Activated CD4-positive, alpha-beta T cell treated with anti-CD3 and anti-CD28 coated beads, Interleukin-2, amount 50 U/mL, for 16 hours (primary cell): ENCODE data around the gene GLDC.

Experiments
- DNase-seq: peaks from one replicate; pipeline ENCODE4 v3.0.0-alpha.2; 2020

Gene GLDC

DNA sequence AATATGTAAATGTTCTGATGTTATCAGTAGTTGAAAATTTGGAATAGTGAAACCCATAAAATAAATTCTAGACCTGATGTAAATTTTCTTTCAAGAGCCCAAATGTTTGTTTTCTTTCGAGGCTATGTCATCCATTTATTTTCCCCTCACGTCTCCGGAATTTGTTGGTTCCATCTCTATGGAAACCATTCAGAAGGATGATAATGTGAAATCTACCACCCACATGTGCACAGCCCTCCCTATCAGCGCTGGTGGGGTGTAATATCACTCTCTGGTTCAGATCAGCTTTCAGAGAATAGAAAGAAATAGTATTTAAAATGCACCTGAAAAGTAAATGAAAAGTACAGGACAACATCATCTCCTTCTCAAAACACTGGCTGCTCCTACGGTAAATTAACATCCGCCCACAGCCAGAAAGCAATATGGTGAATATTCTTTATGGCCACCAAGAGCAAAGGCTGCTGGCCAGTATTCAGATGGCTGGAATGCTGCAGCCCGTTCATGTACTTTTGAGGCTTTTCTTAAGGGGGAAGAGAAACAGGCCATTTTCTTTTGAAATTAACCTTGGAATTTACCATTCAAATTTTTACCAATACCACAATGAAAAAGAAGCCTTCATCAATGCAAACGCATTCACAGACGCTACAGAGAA, 28.5 kb downstream of the GLDC start:
- DNase-seq = no peak

DNA sequence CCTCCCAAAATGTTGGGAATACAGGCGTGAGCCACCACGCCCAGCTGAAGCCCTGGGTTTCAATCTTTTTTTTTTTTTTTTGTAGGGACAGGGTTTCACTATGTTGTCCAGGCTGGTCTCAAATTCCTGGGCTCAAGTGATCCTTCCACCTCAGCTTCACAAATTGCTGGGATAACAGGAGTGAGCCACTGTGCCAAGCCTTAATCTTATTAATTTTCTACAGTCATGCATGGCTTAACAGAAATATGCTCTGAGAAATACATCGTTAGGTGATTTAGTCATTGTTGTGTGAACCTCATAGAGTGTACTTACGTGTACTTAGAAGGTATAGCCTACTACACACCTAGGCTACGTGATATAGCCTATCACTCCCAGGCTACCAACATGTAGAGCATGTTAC, 31.0 kb downstream of the GLDC start:
- DNase-seq = no peak

DNA sequence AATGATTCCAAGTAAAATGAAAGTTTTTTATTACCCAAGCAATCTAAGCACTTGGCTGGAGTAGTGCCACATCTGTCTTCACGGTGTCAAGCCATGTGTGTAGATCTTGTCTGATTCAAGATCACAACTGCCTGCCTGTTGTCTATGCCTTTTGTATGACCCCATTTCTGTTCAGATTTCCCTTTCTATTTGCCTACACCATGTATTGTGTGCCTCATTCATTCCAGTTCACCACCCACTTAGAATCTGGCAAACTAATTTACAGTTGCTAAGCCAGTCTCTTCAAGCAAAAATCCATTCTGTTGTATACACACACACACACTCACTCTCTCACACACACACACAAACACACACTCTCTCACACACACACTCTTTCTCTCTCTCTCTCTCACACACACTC, 33.7 kb downstream of the GLDC start:
- no peak for DNase-seq

DNA sequence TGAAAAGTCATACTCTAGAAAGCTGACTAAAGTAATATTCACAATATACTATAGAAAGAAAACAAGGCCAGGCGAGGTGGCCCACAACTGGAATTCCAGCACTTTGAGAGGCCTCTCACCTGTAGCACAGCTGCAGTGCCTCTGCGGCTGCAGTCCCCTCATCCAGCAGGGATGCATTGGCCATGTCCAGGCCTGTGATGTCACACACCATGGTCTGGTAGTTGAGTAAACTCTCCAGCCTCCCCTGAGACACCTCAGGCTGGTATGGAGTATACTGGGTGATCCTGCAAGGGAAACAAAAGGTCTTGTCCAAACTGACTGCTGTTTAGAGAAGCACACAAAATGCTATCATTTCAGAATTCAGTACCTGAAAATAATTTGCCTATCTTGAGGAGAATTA, 35.5 kb downstream of the GLDC start:
- DNase-seq = no peak

DNA sequence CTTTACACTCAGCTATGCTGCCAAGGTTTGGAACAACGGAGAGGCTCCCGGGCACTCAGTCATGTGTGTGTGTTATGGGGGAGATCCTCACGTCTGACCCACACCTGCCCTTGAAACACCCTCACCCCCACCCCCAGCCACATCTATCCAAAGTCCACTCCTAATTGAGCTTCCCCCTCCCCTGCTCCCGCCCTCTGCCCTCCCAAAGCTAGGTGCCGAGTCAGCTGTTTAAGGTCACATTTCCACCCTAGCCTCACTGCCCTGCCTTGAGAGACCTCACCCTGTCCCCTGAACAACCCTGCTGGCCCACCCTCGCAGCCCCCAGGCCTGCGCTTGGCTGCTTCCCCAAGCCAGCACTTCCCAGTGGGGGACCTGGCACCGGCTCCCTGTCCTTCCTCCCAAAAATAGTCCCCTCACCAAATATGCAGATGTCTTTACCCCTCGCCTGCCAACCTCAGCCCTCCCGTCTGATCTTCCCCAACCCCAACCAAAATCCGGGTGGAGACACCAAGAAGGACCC, 36.0 kb downstream of the GLDC start:
- DNase-seq = no peak

DNA sequence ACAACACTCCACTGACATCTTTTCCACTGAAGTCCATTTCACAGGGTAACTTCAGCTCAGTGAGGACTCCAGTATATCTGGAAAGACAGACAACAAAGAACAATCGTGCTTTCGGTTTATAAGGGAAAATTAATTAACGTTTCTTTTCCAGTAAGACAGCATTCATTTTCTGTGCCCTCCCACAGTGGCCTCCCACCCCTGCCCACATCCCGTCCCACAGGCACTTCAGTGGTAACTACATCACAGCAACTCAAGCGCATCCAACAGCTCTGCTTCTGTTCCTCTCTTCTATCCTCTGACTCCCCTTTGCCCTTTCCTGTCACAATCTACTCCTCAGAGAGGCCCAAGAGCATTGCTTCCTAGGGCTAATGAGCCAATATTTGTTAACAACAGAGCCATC, 40.3 kb downstream of the GLDC start:
- DNase-seq = peak; percentile 24

DNA sequence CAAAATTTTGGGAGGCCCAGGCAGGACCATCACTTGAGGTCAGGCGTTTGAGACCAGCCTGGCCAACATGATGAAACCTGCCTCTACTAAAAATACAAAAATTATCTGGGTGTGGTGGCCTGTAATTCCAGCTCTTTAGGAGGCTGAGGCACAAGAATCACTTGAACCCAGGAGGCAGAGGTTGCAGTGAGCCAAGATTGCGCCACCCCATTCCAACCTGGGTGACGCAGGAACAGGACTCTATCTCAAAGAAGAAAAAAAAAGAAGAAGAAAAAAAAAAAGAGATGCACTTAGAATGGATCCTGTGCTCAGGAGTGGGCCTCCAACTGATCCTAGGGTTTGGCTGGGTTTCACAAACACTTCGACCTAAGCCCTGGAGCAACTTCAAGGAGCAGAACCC, 45.1 kb downstream of the GLDC start:
- DNase-seq = no peak

DNA sequence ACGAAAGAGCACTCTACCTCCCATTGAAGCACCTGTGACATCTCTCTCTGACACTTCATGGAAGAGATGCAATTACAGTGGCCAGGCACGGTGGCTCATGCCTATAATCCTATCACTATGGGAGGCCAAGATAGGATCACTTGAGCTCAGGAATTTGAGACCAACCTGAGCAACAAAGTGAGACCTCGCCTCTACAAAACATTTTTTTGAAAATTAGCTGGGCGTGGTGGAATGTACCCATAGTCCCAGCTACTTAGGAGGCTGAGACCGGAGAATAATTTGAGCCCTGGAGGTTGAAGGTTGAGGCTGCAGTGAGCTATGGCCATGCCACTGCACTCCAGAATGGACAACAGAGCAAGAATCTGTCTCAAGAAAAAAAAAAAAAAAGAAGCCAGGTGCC, 45.5 kb downstream of the GLDC start:
- no peak for DNase-seq

DNA sequence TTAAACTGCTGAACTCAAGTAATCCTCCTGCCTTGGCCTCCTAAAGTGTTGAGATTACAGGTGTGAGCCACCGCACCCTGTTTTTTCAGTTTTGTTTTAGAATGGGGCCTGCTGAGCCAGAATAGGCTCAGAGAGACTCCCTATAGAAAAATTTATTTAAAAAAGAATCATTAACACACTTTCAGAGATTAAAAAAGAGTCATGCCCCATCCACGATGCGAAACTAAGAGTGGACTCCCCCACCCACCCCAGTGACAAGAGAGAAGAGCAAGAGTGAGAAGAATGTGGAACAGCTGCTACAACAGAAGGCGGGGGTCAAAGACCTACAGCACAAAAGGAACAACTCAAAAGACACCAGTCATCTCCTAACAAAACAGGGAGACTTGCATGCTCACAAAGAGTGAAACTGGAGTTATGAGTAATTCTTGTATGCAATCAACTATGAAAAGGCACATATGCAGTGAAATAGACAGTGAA, 47.2 kb downstream of the GLDC start:
- peak; percentile 87 for DNase-seq

DNA sequence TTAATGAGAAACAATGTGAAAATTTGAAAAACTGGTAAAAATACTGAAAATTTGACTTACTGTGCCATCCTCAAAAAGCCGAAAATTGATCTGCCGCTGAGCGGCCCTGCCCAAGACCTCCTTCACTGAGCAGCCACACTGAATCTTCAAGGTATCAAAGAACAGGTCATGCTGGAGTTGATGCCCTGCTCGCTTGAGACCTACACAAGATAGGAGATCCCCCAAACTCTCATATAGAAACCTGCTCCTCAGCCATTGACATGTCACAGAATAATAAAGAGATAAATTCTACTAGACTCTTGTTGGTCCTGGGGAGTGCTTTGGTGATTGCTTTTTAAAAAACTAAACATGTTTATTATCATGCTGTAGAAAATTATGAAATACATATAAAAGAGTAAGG, 52.7 kb downstream of the GLDC start:
- no peak for DNase-seq

DNA sequence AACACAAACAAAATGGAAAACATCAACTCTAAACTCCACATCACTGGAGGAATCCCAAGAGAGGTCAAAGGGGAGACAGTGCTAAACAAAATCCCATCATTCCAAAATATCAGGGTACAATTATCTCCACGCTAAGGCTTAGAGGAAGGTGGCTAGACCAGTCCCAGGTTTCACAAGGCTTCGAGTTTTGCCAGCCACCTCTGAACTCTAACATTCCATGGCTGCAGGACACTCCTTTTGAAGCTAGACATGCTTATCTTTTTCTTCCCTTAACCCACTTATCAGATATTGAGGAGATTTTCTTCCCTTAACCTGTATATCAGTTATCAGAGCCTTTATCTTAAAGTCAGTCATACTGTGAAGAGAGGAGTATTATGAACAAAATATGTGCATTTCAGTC, 53.3 kb downstream of the GLDC start:
- DNase-seq = no peak

DNA sequence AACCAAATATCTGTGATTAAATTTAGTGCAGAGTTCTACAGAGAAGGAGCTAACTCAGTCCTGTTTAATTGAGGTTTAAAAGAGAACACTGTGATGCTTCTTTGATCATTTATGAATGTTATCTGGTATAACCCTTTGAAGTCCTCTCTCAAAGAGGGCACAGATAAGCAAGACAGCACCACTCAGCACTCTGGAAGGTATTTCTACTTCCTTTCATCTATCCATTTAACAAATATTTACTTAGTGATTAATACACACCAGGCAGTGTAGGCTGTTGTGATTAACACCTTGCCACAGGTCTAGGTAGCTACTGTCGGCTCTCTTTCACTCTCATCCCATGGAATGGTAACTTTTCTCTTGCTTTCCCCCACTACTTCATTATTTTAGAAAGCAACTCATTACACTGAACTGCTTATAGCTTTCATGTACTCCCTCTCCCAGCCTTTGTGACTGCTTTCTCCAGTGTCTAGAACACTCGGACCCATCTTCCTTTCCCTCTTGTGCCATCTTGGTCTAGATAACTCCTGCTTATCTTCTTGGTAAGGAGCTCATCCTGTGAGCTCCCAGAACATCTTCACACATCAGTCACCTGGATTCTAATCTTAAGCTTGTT, 54.7 kb downstream of the GLDC start:
- DNase-seq = no peak

DNA sequence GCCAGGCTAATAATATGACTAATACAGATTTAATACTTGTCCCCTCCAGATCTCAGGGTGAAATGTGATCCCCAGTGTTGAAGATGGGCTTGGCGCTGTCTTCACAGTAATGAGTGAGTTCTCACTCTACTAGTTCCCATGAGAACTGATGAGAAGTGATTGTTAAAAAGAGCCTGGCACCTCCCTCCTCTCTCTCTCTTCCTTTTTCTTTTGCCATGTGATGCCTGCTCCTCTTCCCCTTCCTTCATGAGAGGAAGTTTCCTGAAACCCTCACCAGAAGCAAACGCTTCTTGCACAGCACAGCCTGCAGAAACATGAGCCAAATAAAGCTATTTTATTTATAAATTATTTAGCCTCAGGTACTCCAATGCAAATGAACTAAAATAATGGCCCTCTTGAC, 55.2 kb downstream of the GLDC start:
- DNase-seq = no peak

DNA sequence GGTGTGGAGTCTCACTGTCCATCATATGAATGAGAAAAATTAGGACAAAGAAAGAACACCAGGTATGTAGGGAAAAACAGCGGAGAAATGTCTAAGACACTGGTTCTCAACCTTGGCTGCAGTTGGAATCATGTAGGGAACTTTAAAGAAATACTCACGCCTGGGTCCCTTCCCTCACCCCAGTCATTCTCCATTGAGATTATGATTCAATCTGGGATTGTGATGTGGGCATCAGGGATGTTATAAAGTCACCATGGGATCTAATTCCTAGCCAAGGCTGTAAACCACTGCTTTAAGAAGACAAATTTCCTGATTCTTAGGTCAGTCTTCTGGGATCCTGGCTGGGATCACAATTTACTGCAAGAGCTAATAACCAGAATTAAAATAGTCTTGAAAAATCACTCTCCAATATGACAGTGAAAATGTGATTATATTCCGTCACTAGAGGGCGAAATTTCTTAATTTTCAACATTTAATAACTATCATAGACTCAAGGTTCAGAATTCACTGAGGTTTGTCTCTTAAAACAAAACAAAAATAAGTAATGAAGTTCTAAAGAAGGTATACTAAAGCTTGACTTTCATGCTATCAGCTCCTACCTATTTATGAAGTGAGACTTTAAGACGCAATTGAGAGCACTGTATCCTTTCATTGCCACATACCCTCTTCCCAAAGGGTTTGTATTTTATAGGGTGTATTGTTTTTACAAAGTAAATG, 60.5 kb downstream of the GLDC start:
- DNase-seq = peak; percentile 31

DNA sequence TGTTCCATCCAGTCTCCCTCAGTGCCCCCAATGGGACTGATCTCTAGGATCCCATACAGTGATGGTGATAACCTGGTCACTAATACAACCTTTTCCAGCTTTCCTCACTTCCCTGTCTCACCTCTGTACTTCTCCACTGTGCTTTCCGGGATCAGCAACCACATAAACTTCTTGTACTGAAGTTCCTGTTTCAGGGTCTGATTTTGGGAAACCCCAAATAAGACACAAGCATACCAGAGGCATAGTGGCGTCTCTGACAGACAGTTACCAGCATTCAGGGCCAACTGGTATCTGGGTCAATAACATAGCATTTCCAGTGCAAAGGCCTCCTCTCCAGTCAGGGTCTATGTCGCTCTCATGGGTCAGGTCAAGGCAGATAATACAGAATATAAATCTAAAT, 64.3 kb downstream of the GLDC start:
- DNase-seq = no peak

DNA sequence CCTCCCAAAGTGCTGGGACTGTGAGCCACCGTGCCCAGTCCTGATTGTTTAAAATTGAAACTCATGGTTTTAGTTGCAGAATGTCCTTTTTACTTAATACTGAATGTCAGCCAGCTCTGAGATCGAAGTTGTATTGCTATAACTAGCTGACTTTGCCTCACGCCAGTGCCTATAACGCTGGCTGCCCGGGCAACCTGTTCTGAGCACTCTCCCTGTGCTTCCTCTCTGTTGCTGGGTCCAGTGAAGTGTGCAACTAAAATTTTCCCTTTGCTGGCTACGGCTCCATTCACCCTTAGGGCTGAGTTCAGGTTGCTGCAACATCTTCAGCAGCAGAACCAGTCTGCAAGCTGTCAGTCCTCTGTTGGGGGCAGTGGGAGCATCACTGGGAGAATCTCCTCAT, 65.9 kb downstream of the GLDC start:
- no peak for DNase-seq

DNA sequence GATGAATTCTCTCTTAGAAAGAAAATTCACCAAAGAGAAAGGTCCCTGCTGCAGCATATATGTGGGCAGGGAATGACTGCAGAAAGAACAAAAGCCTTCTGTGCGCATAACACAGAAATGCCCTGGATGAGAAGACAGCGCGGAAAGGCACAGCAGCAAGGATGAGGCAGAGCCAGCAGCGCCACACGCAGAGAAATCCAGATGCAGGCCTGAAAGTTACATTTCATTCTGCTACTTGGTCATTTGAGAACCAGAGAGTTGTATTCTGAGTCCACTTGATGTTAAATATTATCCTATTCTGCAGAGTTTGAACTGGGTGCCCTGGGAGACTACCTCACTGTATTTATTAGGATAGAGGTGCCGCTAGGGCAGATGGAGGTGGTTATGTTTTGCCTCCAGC, 68.5 kb downstream of the GLDC start:
- no peak for DNase-seq

DNA sequence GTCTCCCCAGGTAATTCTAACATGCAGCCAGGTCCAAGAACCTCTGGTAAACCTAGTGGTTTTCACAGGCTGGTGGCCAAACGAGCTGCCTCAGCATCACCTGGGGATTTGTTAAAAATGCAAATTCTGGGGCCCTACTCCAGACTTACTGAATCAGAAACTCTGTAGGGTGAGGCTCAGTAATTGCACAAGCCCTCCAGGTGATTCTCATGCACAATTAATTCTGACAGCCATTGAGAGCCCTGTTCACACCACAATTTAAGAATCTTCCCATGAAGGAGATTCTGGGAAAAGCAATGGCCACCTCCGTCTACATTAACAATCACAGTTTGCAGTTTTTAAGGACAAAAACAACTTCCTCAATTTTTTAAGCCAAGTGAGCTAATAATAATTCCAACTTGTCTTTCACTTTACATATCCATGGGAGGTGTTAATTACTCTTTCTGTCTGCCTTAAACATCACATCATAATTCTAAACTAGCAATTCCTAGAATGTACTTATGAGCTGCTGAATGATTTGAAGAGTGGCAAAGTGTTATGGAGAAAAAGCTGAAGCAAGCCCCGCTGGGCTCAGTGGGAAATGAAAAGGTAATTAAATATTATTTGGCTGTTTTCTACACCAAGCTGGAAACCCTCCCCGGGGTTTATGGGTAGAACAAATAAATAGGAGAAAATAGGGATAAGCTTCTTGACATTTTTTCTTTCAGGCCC, 70.0 kb downstream of the GLDC start:
- no peak for DNase-seq

DNA sequence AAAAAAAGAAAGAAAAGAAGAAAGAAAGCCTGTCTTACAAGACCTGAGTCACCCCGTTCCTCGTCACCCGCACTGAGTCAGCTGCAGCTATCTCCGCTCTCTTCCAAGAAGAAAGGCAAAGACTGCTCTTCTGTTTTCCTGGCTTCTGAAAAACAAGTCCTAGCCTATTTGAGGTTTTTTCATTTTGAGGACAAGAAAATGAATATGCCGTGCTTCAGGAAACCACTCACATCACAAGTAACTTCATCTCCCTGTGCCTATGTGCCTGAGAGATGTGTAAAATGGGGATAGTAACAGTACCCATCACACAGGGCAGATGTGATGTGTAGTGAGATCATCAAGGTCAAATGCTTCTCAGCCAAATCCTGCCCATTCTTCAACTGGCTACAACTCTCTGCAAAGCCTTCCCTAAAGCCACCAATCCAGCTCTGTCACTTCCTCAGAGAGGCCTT, 78.4 kb downstream of the GLDC start:
- DNase-seq = peak; percentile 76

DNA sequence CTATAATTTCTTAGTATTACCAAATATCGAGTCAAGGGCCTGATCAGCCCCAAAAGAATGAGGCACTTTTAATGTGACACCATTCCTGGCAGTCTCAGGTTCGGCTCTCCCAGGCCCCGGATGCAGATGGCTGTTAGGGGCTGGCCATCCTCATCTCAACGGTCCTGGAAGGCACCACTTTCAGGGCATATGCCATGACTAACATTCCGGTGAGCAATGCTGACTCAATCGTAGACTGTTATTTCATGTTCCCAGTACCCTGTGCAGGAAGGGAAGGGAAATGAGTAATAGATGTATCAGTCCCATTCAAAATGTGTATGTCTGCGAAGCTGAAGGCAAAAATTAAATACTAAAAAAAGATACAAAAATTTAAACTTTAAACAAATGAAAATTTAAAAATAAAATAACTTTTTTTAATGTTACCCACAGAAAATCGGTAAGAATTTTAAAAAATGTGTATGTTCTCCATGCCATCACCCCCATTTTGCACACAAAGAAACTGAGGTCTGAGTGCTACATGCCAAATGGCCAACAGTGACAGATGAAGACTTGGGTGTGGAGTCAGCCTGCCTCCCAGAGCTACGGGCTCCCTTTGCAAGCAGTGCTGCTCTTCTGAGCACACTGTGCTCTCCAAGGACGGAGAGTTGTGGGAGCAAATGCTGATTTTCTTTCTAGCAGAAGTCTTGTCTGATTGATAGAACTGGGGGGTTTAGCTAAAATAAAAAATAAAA, 79.0 kb downstream of the GLDC start:
- DNase-seq = peak; percentile 92

DNA sequence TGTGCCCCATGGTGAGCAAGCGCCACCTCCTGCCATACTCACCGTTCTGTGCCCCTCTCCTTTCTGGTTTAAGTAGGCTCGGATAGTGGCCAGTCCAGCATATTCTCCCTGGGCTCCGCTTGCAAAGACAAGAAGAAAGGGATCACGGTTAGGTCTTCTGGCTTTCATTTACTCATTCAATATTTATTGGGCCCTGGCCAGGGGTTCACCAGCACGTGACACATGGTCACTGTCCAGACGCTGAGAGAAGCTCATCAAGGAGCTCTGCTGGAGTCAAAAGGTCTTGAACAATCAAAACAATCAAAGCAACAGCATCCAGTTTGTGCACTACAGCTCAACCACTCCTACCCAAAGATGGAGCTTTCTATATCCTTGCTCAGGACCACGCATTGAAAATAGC, 80.2 kb downstream of the GLDC start:
- no peak for DNase-seq

DNA sequence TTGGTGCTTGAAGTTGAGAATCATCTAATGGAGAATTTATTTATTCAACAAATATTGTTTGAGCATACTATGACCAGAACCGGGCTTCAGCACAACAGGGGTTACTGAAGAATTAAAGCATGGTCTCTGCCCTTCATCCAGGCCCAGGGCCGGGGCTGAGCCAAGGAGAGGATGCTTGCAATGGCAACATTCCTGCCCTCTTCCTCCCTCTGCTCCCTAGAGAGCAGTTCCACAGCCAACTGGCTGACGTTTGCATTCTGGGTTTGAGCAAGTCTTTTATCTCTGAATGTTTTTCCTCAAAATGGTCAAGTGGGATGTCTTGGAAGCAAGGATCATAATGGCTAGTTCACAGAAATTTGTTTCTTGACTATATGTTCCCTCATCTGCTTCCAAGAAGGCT, 80.7 kb downstream of the GLDC start:
- no peak for DNase-seq

DNA sequence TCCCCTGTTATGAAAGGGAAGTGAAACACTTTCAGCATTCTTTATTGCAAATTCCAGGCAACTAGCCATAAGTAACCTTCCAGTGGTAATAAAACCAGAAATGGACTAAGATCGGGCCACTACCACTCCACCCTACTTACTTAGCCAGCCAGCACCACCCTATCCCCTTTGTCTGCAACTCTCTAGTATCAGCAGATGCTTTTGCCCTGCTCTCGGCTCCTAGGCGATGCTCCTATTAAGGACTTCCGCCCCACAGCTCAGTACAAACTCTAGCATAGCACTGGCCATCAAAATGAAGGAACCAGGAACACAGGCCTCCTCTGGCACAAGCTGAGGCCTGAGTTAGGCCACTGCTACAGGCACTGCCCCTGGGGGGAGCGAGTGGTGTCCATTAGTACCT, 81.2 kb downstream of the GLDC start:
- DNase-seq = no peak
